Coronary artery (tissue), 2 donors: ENCODE measurements around the gene POLR3A.

Source experiments
- DNase-seq: peaks from one replicate; pipeline ENCODE4 v3.0.0-alpha.2; 2017; ENCODE audit warnings: low spot score
- H3K27ac ChIP-seq, 2 donors: fragments of 200-600 bp; sonication (generic); one replicate each; pipeline ENCODE4 v1.5.1; 2016 to 2019
- H3K4me3 ChIP-seq: fragments of 200-600 bp; sonication (generic); 2 replicates; pipeline ENCODE4 v1.5.1; 2016; ENCODE audit warnings: mild to moderate bottlenecking, moderate library complexity
- CTCF ChIP-seq: fragments of 200-600 bp; sonication (generic); IDR thresholded peaks from one replicate; pipeline ENCODE4 v1.5.1; 2019; ENCODE audit warnings: antibody characterized with exemption

POLR3A gene

DNA sequence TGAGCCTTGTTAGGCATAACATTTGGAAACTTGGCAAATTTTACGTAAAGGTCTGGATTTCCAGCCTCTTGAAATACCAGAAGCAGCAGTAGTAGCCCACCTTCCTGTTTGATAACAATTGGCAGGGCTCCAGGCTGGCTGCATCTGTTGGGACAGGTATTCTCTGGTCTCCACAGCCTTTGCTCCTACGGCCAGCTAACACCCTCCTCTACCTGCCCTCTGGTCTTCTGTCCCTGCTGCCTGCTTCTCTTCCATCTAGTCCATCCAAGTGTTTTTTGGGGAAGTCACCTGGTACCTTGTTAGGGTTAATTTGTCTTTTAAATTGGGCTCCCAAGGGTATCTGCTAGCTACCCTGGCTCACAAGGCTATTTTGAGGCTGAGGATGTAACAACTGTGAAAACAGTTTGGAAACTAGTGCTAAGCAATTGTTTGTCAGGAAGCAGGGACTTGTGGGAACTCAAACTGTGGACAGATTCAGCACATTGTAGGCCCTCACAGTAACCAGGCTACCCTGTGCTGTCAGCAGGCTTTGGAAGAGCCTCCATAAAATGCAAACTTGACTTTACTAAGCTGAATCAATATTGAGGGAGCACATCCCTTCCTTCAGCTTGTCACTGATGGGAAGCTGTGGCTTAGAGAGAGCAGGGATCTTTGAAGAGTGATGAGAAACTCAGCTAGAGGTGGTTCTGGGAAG, 12.9 kb upstream of the POLR3A start:
- no peak for TF ChIP-seq CTCF
- no peak for DNase-seq
- Histone ChIP-seq H3K27ac (no peak overlapping the region), H3K4me3 (no peak overlapping the region)

- TF ChIP-seq CTCF = no peak
- no peak overlapping the region for H3K27ac ChIP-seq
- no peak overlapping the region for H3K4me3 ChIP-seq
- no peak for DNase-seq
These were observed 12.1 kb upstream of the POLR3A start for GRCh38 chr10:78041170-78042057.

DNA sequence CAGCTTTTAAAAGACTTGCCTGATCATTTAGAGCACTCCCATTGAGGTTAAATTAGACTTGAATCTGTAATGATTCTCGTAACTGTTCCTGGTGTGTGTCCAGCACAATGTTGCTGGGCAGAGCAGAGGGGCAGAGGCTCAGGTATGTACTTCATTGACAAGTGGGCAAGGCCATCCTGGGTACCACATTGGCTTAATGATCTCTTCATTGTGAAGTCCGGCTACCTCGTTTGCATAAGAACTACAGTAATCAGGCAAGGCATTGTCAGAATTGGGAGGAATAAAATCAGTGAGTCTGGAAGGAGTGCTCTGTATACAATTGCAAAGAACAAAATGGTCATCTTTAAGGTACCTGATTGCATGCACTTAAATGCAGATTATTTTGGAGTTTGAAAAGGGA, 10.4 kb upstream of the POLR3A start:
- TF ChIP-seq CTCF = no peak
- H3K4me3 ChIP-seq = no peak overlapping the region
- H3K27ac ChIP-seq = no peak overlapping the region
- DNase-seq = no peak

GRCh38 chr10:78038791-78039547, 9.7 kb upstream of the POLR3A start:
- Histone ChIP-seq H3K4me3 (no peak overlapping the region), H3K27ac (no peak overlapping the region)
- no peak for DNase-seq
- no peak for TF ChIP-seq CTCF

GRCh38 chr10:78038105-78038504, 8.8 kb upstream of the POLR3A start:
- DNase-seq = no peak
- no peak overlapping the region for H3K4me3 ChIP-seq
- H3K27ac ChIP-seq = no peak overlapping the region
- no peak for TF ChIP-seq CTCF

- no peak overlapping the region for H3K4me3 ChIP-seq
- no peak for TF ChIP-seq CTCF
These were observed 6.7 kb upstream of the POLR3A start for GRCh38 chr10:78035933-78036583.

More at GRCh38 chr10:78035933-78036583, 6.7 kb upstream of the POLR3A start:
- no peak overlapping the region for H3K27ac ChIP-seq
- DNase-seq = no peak
